Colonic mucosa (tissue), 4 donors: ENCODE results near the gene XAGE5. TPM values are rescaled to one million over a fixed set of nuclear protein-coding genes. Genes with fewer than 3 reads are reported as not detected.
"Not testable (repeated sequence)": the region's sequence is repeated elsewhere in the genome, so short reads cannot be mapped to it uniquely, and the experiment has no call there.

Experiments used
- DNase-seq: peaks from one replicate; pipeline ENCODE4 v3.0.0-alpha.2; 2020
- H3K27ac ChIP-seq: fragments of 200-600 bp; one replicate; pipeline ENCODE4 v1.8.0; 2021
- H3K27me3 ChIP-seq: fragments of 200-600 bp; one replicate; pipeline ENCODE4 v1.8.0; 2021
- H3K36me3 ChIP-seq: fragments of 200-600 bp; one replicate; pipeline ENCODE4 v1.8.0; 2021
- H3K4me1 ChIP-seq: fragments of 200-600 bp; one replicate; pipeline ENCODE4 v1.8.0; 2021; ENCODE audit warnings: mild to moderate bottlenecking
- H3K4me3 ChIP-seq: fragments of 200-600 bp; one replicate; pipeline ENCODE4 v1.8.0; 2021
- H3K9ac ChIP-seq, 2 donors: one replicate each; pipeline ENCODE4 v1.7.0; 2013; ENCODE audit warnings: control low read depth in 2 of 2, low read depth in 2 of 2, low read length in 2 of 2
- H3K9me3 ChIP-seq: fragments of 200-600 bp; one replicate; pipeline ENCODE4 v1.8.0; 2021
- CTCF ChIP-seq: fragments of 200-600 bp; IDR thresholded peaks from one replicate; pipeline ENCODE4 v1.8.0; 2022; ENCODE audit warnings: antibody characterized with exemption, mild to moderate bottlenecking
- intact Hi-C: fragments of 100-400 bp; cut with DNase I; formaldehyde crosslinking; loops from one replicate; pipeline ENCODE4 v1.14.1; 2022
- total RNA-seq, 2 donors: library from RNA; stranded (reverse); fragmentation: NEBNext Ultra II Directional in 1 of 2; extraction: Animal tissue kit (Norgen Biotek cat#: 25700) in 1 of 2; gene quantifications; one replicate each; pipeline ENCODE4 v1.2.1, GENCODE V29; 2021
- donor health status: healthy.
- donor health status: DM: no; HTN: no; CAD: no.
- donor health status: DM: no; HTN: no; CAD: no.

Gene XAGE5
- not detected for total RNA-seq

GRCh38 chrX:52811065-52811625, at the start of gene XAGE5:
Gene XAGE5, plus strand, starts transcription at chrX:52811287. Its CDS starts 1,280 bp downstream, at chrX:52812567.
- Histone ChIP-seq H3K4me1 (no peaks in the 10 kb centered on the region), H3K27ac (no peak within 1 kb of the TSS), H3K36me3 (no peaks in the 10 kb centered on the region), H3K9ac (no peak within 1 kb of the TSS), H3K4me3 (no peak within 1 kb of the TSS), H3K27me3 (no peaks in the 10 kb centered on the region), H3K9me3 (no peaks in the 10 kb centered on the region)
- no peak for TF ChIP-seq CTCF
- DNase-seq: no peak
- intact Hi-C loops: no loop called here

- DNase-seq, H3K27ac ChIP-seq, H3K9me3 ChIP-seq, H3K4me3 ChIP-seq, H3K4me1 ChIP-seq, H3K9ac ChIP-seq, H3K27me3 ChIP-seq, H3K36me3 ChIP-seq, intact Hi-C loops: not testable (repeated sequence)
Measured at GRCh38 chrX:52765983-52766382, 45.1 kb upstream of the XAGE5 start.

- H3K27me3 ChIP-seq, H3K36me3 ChIP-seq, H3K9ac ChIP-seq, H3K27ac ChIP-seq, H3K4me1 ChIP-seq, H3K4me3 ChIP-seq, intact Hi-C loops, H3K9me3 ChIP-seq, DNase-seq: not testable (repeated sequence)
Measured at GRCh38 chrX:52773504-52773903, 37.6 kb upstream of the XAGE5 start.

GRCh38 chrX:52797327-52797726, 13.8 kb upstream of the XAGE5 start, which contains the start of gene SPANXN5:
Gene SPANXN5, minus strand, starts transcription at chrX:52797427. Its CDS starts 79 bp downstream, at chrX:52797348.
- H3K4me3 ChIP-seq, H3K9ac ChIP-seq, H3K27me3 ChIP-seq, H3K9me3 ChIP-seq, H3K36me3 ChIP-seq, H3K4me1 ChIP-seq, DNase-seq, H3K27ac ChIP-seq, intact Hi-C loops: not testable (repeated sequence)

- H3K27ac ChIP-seq, intact Hi-C loops: not testable (repeated sequence)
Measured at GRCh38 chrX:52804876-52805275, 6.2 kb upstream of the XAGE5 start.

GRCh38 chrX:52819788-52820187, 8.7 kb downstream of the XAGE5 start:
- no peak for TF ChIP-seq CTCF
- DNase-seq: no peak
- Histone ChIP-seq H3K27ac (no peak overlapping the region), H3K4me3 (no peak overlapping the region), H3K36me3 (no peaks in the 10 kb centered on the region), H3K4me1 (no peaks in the 10 kb centered on the region), H3K9ac (no peak overlapping the region), H3K27me3 (no peaks in the 10 kb centered on the region), H3K9me3 (no peaks in the 10 kb centered on the region)
- intact Hi-C loops: no loop called here

More at GRCh38 chrX:52804876-52805275, 6.2 kb upstream of the XAGE5 start:
- H3K27me3 ChIP-seq, H3K9me3 ChIP-seq, H3K4me3 ChIP-seq, H3K9ac ChIP-seq, H3K36me3 ChIP-seq, H3K4me1 ChIP-seq, DNase-seq: not testable (repeated sequence)

- H3K27me3 ChIP-seq: no peaks in the 10 kb centered on the region
- TF ChIP-seq CTCF: no peak
- H3K4me3 ChIP-seq: no peak overlapping the region
- H3K9ac ChIP-seq: no peak overlapping the region
- H3K9me3 ChIP-seq: no peaks in the 10 kb centered on the region
- intact Hi-C loops: no loop called here
- H3K4me1 ChIP-seq: no peaks in the 10 kb centered on the region
- no peak overlapping the region for H3K27ac ChIP-seq
- no peaks in the 10 kb centered on the region for H3K36me3 ChIP-seq
- no peak for DNase-seq
Measured at GRCh38 chrX:52821079-52821760, 10.1 kb downstream of the XAGE5 start.
